HG03097 (cell line): Measurements from ENCODE around the gene TEF.

Experiments
- ATAC-seq: cut with Tn5 transposase; IDR thresholded peaks from one replicate; pipeline ENCODE4 v1.9.1; 2021; ENCODE audit not compliant: unreplicated experiment, low FRiP score

TEF gene

GRCh38 chr22:41381329-41382097, at the start of gene TEF:
Gene TEF, plus strand, starts transcription at chr22:41381942. Its CDS starts 103 bp downstream, at chr22:41382045.
- ATAC-seq: peak; percentile 91

- no peak for ATAC-seq
Measured at GRCh38 chr22:41332217-41332939, 49.4 kb upstream of the TEF start.

- ATAC-seq: no peak
Measured at GRCh38 chr22:41333806-41334205, 47.9 kb upstream of the TEF start.

- no peak for ATAC-seq
Measured at GRCh38 chr22:41334215-41334614, 47.5 kb upstream of the TEF start.

GRCh38 chr22:41334951-41335635, 46.6 kb upstream of the TEF start:
- ATAC-seq: no peak

GRCh38 chr22:41338614-41339212, 43.0 kb upstream of the TEF start:
- no peak for ATAC-seq

- ATAC-seq: no peak
Measured at GRCh38 chr22:41339823-41340222, 41.9 kb upstream of the TEF start.

- no peak for ATAC-seq
Measured at GRCh38 chr22:41340357-41340756, 41.4 kb upstream of the TEF start.

- no peak for ATAC-seq
Measured at GRCh38 chr22:41341012-41341411, 40.7 kb upstream of the TEF start.

- ATAC-seq: no peak
Measured at GRCh38 chr22:41341990-41342389, 39.8 kb upstream of the TEF start.

GRCh38 chr22:41343300-41343699, 38.4 kb upstream of the TEF start:
- no peak for ATAC-seq

GRCh38 chr22:41343717-41344116, 38.0 kb upstream of the TEF start:
- ATAC-seq: no peak

GRCh38 chr22:41344189-41344788, 37.5 kb upstream of the TEF start:
- no peak for ATAC-seq

GRCh38 chr22:41345807-41346335, 35.9 kb upstream of the TEF start:
- ATAC-seq: no peak

- ATAC-seq: no peak
Measured at GRCh38 chr22:41347066-41347859, 34.5 kb upstream of the TEF start.

- ATAC-seq: no peak
Measured at GRCh38 chr22:41348964-41349484, 32.7 kb upstream of the TEF start.

GRCh38 chr22:41350087-41350486, 31.7 kb upstream of the TEF start:
- no peak for ATAC-seq

- no peak for ATAC-seq
Measured at GRCh38 chr22:41351011-41351410, 30.7 kb upstream of the TEF start.

- no peak for ATAC-seq
Measured at GRCh38 chr22:41352058-41352457, 29.7 kb upstream of the TEF start.
